HG03469 (cell line): ENCODE results near the gene TMEM26.

Experiments used
- ATAC-seq: cut with Tn5 transposase; IDR thresholded peaks from one replicate; pipeline ENCODE4 v1.9.1; 2021; ENCODE audit warnings: mild to moderate bottlenecking, moderate library complexity, moderate number of reproducible peaks; ENCODE audit not compliant: unreplicated experiment

Gene TMEM26

GRCh38 chr10:61452655-61453641 lies at the start of gene TMEM26:
Gene TMEM26 (minus strand): TSS chr10:61453381. CDS start chr10:61453081, 300 bp downstream.
- no peak for ATAC-seq

- ATAC-seq, result no peak
Observed at GRCh38 chr10:61500460-61500859, 47.3 kb upstream of the TMEM26 start.

- ATAC-seq, result no peak
Observed at GRCh38 chr10:61492364-61492995, 39.3 kb upstream of the TMEM26 start.

- no peak for ATAC-seq
Observed at GRCh38 chr10:61487506-61487905, 34.3 kb upstream of the TMEM26 start.

- ATAC-seq, result no peak
Observed at GRCh38 chr10:61486738-61487396, 33.7 kb upstream of the TMEM26 start.

- ATAC-seq, result no peak
Observed at GRCh38 chr10:61486251-61486650, 33.1 kb upstream of the TMEM26 start.

GRCh38 chr10:61481597-61481996 lies 28.4 kb upstream of the TMEM26 start:
- ATAC-seq, result no peak

- ATAC-seq, result no peak
Observed at GRCh38 chr10:61480208-61480607, 27.0 kb upstream of the TMEM26 start.

- no peak for ATAC-seq
Observed at GRCh38 chr10:61478621-61479312, 25.6 kb upstream of the TMEM26 start.

GRCh38 chr10:61477451-61477850 lies 24.3 kb upstream of the TMEM26 start:
- ATAC-seq, result no peak

GRCh38 chr10:61476529-61476928 lies 23.3 kb upstream of the TMEM26 start:
- ATAC-seq, result no peak

- no peak for ATAC-seq
Observed at GRCh38 chr10:61475449-61475873, 22.3 kb upstream of the TMEM26 start.

- ATAC-seq, result no peak
Observed at GRCh38 chr10:61472090-61472674, 19.0 kb upstream of the TMEM26 start.

- no peak for ATAC-seq
Observed at GRCh38 chr10:61471491-61471890, 18.3 kb upstream of the TMEM26 start.

GRCh38 chr10:61470740-61471139 lies 17.6 kb upstream of the TMEM26 start:
- ATAC-seq, result no peak

GRCh38 chr10:61465901-61466632 lies 12.9 kb upstream of the TMEM26 start:
- ATAC-seq, result no peak

- ATAC-seq, result no peak
Observed at GRCh38 chr10:61465171-61465496, 12.0 kb upstream of the TMEM26 start.

- no peak for ATAC-seq
Observed at GRCh38 chr10:61464461-61465170, 11.4 kb upstream of the TMEM26 start.
